ENCODE data around the gene ACR.

DNA sequence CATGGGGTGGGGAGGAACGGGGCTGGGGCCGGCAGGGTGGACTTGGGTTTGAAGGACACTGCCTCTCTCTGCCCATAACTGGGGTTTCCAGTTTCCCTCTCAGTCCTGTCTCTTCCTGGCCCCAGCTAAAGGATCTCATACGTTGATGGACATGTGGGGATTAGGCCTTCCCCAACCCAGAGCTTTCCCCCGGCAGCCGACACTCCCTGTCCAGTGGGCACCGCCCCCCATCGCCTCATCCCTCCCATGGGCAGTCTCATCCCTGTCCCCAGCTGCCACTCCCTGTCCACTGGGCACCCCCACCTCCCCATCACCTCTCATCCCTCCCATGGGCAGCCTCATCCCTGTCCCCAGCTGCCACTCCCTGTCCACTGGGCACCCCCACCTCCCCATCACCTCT is 22.2 kb upstream of the ACR start:
- TF ChIP-seq, protein P1, sequence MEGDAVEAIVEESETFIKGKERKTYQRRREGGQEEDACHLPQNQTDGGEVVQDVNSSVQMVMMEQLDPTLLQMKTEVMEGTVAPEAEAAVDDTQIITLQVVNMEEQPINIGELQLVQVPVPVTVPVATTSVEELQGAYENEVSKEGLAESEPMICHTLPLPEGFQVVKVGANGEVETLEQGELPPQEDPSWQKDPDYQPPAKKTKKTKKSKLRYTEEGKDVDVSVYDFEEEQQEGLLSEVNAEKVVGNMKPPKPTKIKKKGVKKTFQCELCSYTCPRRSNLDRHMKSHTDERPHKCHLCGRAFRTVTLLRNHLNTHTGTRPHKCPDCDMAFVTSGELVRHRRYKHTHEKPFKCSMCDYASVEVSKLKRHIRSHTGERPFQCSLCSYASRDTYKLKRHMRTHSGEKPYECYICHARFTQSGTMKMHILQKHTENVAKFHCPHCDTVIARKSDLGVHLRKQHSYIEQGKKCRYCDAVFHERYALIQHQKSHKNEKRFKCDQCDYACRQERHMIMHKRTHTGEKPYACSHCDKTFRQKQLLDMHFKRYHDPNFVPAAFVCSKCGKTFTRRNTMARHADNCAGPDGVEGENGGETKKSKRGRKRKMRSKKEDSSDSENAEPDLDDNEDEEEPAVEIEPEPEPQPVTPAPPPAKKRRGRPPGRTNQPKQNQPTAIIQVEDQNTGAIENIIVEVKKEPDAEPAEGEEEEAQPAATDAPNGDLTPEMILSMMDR (IDR thresholded peaks at IDR 0.05; ENCODE audit: control extremely low read depth in 1 of 3, insufficient read depth in 1 of 3, low read depth in 1 of 3, low read length in 3 of 3): no peak
- TF ChIP-seq SRF (IDR thresholded peaks at IDR 0.05; ENCODE audit: low read depth, low read length): no peak
- no peak for TF ChIP-seq MAX (IDR thresholded peaks at IDR 0.05)
- TF ChIP-seq EP300 (IDR thresholded peaks at IDR 0.05; ENCODE audit: borderline replicate concordance in 1 of 2, low read depth in 2 of 2, low read length in 2 of 2): no peak
- no peak for TF ChIP-seq JUN (IDR thresholded peaks at IDR 0.05; ENCODE audit: low read depth, low read length)

Measured in H1 (cell line).